ENCODE measurements around the gene RHOT2. TPM values are rescaled to one million over a fixed set of nuclear protein-coding genes. Genes with fewer than 3 reads are reported as not detected.

RHOT2 gene
- total and polyA plus RNA-seq, 2 donors (not counting 3 experiments of a cell fraction or from before 2014, with no cell fraction given): 106 to 139 TPM

DNA sequence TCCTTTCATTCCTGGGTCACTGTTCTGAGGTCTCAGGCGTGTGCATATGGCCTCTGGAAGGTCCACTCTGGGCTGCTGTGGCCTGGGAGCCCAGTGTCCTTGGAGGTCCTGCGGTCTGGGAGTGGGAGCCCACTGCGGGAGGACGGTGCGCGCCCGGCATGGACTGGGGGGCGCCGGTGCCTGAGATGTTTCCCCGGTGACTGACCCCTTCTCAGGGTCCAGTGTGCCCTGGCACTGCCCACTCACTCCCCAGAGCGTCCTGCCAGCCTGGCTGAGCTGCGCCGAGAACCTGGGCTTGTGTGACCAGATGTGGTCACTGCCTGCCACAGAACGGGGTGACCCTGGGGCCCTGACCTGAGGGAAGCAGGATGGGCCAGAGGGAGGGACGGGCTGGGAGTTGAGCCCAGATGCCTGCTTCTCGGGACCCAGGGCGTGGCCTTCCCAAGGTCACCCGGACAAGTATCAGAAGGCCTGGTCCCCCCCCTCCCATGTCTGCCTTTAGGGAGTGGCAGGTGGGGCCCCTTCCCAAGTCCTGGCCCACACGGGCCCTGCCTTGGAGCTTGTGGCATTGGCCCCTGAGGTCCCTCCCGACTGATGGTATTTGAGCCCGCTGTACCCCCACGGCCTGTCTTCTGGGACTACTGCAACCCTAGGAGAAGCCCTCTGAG, 6.4 kb downstream of the RHOT2 start:
- no peak for FAIRE-seq
- no peaks in the 10 kb centered on the region for H4K20me1 ChIP-seq (replicated peaks; ENCODE audit: control insufficient read depth, extremely low read depth, insufficient read depth, low read length)
- CTCF ChIA-PET: interaction anchor here (1.5 kb wide), 1 partner anchor 11 kb away, joined by 4 read pairs; no protein-coding TSS in a partner anchor

More for the DNA sequence above, 6.4 kb downstream of the RHOT2 start:
- Histone ChIP-seq H3K79me2 (ENCODE audit: control insufficient read depth, insufficient read depth, low read length) (peaks cover 4% of the 10 kb centered on the region), H3K36me3 (ENCODE audit: control insufficient read depth in 2 of 2, extremely low read depth in 1 of 2, insufficient read depth in 2 of 2, low read length in 2 of 2) (peaks cover 5 to 35% of the 10 kb centered on the region in 2 experiments), H3K4me3 (replicated peaks in 1 of 3; ENCODE audit: insufficient read depth in 1 of 3, low read depth in 1 of 3, low read length in 3 of 3) (no peak overlapping the region), H2AFZ (ENCODE audit: low read depth, low read length) (no peak overlapping the region), H3K9me3 (replicated peaks; ENCODE audit: control insufficient read depth, insufficient read depth, low read length) (no peaks in the 10 kb centered on the region), H3K4me2 (ENCODE audit: insufficient read depth, low read length) (no peak overlapping the region), H3K27ac (ENCODE audit: insufficient read depth, low read depth, low read length) (no peak overlapping the region), H3K9ac (replicated peaks; ENCODE audit: extremely low read depth, insufficient read depth, low read length) (no peak overlapping the region), H3K4me1 (ENCODE audit: control insufficient read depth, extremely low read depth, insufficient read depth, low read length) (no peaks in the 10 kb centered on the region), H3K27me3 (ENCODE audit: control insufficient read depth in 2 of 2, insufficient read depth in 2 of 2, low read length in 2 of 2) (no peaks in the 10 kb centered on the region), H3K9me1 (replicated peaks; ENCODE audit: control insufficient read depth, extremely low read depth, insufficient read depth, low read length) (no peaks in the 10 kb centered on the region)
- TF ChIP-seq, protein P1, sequence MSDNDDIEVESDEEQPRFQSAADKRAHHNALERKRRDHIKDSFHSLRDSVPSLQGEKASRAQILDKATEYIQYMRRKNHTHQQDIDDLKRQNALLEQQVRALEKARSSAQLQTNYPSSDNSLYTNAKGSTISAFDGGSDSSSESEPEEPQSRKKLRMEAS (IDR thresholded peaks at IDR 0.05; ENCODE audit: insufficient read depth, insufficient read length): no peak
- no peak for TF ChIP-seq JUN (IDR thresholded peaks at IDR 0.05; ENCODE audit: borderline replicate concordance, insufficient read depth, insufficient read length, low read depth)
- no peak for TF ChIP-seq MYC (IDR thresholded peaks at IDR 0.05; ENCODE audit: low read depth, low read length)
- TF ChIP-seq, protein P2, sequence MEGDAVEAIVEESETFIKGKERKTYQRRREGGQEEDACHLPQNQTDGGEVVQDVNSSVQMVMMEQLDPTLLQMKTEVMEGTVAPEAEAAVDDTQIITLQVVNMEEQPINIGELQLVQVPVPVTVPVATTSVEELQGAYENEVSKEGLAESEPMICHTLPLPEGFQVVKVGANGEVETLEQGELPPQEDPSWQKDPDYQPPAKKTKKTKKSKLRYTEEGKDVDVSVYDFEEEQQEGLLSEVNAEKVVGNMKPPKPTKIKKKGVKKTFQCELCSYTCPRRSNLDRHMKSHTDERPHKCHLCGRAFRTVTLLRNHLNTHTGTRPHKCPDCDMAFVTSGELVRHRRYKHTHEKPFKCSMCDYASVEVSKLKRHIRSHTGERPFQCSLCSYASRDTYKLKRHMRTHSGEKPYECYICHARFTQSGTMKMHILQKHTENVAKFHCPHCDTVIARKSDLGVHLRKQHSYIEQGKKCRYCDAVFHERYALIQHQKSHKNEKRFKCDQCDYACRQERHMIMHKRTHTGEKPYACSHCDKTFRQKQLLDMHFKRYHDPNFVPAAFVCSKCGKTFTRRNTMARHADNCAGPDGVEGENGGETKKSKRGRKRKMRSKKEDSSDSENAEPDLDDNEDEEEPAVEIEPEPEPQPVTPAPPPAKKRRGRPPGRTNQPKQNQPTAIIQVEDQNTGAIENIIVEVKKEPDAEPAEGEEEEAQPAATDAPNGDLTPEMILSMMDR (IDR thresholded peaks at IDR 0.05; ENCODE audit: extremely low read depth in 1 of 2, insufficient read depth in 1 of 2, low read depth in 1 of 2, low read length in 2 of 2): no peak
- TF ChIP-seq EZH2 (IDR thresholded peaks at IDR 0.05; ENCODE audit: borderline replicate concordance, low read depth, low read length, severe bottlenecking): no peak
- no peak for TF ChIP-seq POLR2A (IDR thresholded peaks at IDR 0.05; ENCODE audit: low read depth, low read length)
- POLR2A ChIA-PET: no interaction called here
- intact Hi-C loops (cut with micrococcal nuclease) (no loop called here), dilution Hi-C loops (cut with MboI; ENCODE audit: extremely low pct_ligation_motif_present, low sequenced_read_pairs) (no loop called here)
- BruUV-seq (replicated peaks): no TSS peak
- no peak for DNase-seq (ENCODE audit: low read depth, low spot score)

All from endothelial cell of umbilical vein (primary cell).